ENCODE results near the gene BLTP3B.
"Not testable (repeated sequence)": the region's sequence is repeated elsewhere in the genome, so short reads cannot be mapped to it uniquely, and the experiment has no call there.

Gene BLTP3B, protein sequence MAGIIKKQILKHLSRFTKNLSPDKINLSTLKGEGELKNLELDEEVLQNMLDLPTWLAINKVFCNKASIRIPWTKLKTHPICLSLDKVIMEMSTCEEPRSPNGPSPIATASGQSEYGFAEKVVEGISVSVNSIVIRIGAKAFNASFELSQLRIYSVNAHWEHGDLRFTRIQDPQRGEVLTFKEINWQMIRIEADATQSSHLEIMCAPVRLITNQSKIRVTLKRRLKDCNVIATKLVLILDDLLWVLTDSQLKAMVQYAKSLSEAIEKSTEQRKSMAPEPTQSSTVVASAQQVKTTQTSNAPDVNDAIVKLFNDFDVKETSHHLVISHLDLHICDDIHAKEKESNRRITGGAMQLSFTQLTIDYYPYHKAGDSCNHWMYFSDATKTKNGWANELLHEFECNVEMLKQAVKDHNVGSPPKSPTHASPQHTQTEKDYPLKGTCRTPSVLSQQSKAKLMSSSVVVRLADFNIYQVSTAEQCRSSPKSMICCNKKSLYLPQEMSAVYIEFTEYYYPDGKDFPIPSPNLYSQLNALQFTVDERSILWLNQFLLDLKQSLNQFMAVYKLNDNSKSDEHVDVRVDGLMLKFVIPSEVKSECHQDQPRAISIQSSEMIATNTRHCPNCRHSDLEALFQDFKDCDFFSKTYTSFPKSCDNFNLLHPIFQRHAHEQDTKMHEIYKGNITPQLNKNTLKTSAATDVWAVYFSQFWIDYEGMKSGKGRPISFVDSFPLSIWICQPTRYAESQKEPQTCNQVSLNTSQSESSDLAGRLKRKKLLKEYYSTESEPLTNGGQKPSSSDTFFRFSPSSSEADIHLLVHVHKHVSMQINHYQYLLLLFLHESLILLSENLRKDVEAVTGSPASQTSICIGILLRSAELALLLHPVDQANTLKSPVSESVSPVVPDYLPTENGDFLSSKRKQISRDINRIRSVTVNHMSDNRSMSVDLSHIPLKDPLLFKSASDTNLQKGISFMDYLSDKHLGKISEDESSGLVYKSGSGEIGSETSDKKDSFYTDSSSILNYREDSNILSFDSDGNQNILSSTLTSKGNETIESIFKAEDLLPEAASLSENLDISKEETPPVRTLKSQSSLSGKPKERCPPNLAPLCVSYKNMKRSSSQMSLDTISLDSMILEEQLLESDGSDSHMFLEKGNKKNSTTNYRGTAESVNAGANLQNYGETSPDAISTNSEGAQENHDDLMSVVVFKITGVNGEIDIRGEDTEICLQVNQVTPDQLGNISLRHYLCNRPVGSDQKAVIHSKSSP (N-terminal part only)

DNA sequence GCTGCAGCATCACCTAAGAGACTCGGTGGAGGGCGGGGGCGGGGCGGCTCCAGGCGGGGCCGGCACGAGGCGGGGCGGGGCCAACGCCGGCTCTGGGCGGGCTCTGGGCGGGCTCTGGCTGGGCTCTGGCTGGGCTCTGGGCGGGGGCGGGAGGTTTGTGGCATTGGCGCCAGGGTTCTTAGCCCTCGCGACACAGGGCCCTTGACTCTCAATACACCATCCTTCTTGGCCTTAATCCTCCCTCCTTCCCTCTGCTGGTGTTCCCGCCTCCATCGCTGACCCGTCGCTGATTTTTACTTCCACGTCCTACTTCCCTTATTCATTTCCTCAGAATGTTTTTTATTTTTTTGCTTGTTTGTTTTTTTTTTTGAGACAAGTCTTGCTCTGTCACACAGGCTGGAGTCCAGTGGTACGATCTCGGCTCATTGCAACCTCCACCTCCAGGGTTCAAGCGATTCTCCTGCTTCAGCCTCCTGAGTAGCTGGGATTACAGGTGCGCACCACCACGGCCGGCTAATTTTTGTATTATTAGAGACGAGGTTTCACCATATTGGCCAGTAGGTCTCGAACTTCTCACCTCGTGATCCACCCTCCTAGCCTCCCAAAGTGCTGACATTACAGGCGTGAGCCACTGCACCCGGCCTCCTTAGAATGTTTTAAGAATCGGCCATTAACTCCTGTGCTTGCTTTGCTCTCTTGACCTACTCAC lies at the start of gene BLTP3B:
Gene BLTP3B, minus strand, starts transcription at position 24 of the 709 bp plus-strand sequence. CDS start 239 bp downstream, outside the sequence.
- peak; percentile 83 for DNase-seq

DNA sequence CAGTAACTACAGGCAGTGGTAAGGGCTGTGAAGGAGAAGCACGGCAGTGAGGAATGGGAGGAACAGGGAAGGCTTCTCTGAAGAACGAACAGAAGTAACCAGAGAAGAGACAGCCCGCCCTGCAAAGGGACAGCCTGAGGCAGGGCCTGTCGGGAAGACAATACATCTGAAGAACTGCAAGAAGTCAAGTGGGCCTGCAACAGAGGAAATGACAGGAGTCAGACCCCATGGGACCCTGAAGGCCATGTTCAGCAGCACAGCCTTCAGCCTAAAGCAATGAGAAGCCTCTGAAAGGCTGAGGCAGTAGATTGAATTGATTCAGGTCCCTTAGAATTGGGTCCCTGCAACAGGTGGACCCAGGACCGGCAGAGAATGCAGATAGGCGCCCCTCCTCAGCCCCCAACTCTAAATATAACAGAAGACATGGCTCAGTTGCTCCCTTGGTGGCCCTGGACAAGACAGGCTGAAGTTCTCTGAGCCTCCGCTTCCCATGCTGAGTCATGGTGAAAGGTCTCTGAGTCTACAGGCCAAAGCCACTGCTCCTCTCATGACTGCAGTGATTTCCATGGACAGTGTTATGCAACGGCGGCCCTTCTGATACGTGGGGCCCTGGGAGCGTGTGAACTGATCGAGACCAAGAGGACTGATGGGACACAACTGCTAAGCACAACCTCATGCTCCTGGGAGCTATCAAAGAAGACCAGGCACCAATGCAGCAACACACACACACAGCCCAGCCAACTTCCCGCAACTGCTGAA lies 47.1 kb upstream of the BLTP3B start:
- DNase-seq: no peak

DNA sequence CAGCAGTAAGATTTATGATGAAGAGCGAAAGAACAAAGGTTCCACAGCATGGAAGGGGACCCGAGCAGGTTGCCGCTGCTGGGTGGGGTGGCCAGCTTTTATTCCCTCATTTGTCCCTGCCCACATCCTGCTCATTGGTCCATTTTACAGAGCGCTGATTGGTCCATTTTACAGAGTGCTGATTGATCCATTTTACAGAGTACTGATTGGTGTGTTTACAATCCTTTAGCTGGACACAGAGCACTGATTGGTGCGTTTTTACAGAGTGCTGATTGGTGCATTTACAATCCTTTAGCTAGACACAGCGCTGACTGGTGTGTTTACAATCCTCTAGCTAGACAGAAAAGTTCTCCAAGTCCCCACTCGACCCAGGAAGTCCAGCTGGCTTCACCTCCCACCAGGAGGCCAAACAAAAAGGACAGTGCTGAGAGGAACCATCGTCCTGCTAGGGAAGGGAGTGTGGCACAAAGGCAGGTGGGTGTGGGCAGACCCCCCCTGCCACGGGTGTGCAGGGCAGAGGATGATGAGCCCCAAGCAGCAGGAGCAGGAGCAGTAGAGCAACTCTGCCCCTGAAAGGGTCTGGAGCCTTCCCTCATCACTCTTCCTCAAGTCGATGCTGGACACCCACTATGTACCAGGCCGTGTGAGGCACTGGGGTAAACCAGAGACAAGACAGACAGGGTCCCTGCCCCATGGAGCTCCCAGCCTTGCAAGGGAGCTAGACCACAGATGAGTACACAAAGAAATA lies 46.4 kb upstream of the BLTP3B start:
- DNase-seq: not testable (repeated sequence)

DNA sequence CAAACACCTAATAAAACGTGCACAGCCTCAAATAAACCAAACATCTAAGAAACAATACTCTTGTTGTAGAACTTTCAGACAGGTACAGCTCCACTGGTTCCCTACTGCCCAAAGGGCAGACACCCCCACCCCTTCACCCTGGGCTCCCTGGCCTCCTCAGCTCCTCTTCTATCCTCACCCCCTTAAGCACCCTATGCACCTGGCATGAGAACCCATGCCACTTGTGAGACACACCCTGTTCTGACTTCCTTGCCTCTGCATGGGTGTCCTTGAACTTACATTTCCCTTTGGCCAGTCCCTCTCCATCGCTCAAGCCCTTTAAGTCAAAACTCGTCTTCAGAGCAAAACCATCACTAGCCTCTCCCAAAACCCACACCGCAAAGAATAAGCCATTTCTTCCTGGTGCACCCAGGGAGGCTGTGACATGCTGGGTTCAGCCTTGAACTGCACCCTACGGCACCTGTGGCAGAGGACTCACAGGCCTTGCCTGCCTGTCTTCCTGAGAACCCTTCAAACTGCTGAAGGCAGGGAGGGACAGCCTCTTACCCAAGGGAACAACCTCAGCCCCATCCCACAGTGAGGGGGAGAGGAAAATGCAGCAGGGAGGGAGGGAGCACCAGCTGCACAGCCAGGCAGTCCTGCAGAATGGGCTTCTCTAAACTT lies 45.3 kb upstream of the BLTP3B start:
- DNase-seq: no peak

DNA sequence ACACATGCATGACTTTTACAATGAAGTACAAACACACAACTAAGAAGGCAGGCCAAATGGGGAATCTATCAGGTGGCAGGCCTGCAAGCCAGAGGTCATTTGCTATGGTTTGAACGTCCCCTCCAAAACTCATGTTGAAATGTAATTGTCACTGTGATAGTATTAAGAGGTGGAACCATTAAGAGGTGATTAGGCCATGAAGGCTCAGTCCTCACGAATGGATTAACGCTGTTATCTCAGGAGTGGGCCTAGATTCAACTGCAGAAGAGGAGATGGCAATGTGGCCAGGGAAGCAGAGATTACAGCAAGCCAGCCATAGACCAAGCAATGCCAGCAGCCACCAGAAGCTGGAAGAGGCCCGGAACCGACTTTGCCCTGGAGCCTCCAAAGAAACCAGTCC lies 44.4 kb upstream of the BLTP3B start:
- DNase-seq: no peak

DNA sequence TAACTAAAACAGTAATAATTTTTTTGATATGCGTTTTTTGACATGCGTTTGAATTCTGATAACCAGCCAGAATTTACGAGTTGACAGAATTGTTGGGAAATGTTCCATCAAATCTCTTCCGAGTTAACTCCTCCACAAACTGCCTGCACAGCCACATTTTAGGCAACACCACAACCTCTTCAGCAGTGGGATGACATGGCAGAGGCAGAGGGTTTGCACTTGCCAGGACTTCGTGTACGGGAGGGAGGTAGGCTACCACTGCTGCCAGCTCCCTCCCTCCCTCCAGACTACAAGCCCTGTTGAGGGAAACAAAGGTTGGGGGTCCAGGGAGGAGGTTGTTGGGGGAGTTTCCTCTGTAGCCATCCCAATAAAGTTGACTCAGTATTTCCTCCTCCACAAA lies 43.4 kb upstream of the BLTP3B start:
- no peak for DNase-seq

DNA sequence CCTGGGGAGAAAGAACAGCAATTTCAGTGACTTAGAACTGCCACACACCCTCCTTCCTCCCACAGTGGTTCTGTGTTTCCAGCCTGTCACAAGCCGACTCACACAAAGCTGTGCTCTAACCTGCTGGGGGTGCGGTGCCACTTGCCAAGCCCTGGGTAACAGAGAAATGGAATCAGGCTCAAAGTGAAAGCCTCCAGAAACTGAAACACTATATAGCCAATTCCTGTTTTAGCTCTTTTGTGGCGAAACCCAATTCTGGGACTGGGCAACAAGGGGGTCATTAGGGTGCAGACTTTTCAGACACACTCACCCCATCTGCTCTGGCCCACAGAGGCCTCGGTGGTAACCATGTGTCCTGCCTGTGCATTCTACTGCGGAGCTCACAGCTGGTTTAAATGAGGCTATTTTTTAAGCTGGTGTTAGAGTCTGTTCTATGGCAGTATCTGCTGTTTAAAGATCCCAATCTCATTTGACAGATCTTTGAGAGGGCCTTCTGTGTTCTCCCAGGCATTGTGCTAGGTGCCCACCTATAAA lies 42.8 kb upstream of the BLTP3B start:
- no peak for DNase-seq

DNA sequence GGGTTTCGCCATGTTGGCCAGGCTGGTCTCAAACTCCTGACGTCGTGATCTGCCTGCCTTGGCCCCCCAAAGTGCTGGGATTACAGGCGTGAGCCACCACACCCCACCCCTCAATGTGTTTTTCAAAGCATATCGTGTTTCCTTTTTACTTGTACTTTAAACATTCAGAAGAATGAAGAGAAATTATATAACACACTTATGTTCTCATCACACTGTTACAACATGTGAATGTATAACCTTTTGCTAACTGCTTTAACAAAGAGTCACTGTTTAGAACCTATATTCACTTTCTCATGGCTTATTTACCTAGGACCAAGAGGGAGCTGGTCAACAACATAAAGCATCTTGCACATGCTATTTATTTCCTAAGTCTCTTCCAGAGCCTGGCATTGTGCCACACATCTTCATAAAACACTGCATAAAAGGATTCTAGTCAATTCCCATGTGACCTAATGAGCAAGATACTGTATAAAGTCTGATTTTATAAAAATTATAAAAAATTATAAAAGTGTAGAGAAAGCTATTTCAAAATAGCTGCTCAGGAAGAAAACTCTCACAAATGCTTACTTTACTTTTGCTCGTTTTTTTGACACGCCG lies 42.0 kb upstream of the BLTP3B start:
- DNase-seq: no peak

DNA sequence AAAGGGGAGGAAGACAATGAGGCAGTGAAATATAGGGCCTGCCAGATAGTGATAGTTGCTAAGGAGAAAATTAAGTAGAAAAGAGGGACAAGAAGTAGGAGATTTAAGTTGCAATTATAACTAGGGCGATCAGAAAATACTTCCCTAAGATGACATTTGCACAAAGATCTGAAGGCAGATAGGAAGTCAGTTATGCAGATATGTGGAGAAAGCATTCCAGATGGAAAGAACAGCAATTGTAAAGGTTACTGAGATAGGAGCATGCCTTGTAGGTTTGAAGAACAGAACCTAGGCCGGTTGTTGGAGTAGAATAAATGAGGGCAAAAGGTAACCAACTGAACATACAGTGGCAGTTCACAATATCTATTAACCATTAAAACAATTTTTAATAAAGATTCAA lies 36.6 kb upstream of the BLTP3B start:
- no peak for DNase-seq

DNA sequence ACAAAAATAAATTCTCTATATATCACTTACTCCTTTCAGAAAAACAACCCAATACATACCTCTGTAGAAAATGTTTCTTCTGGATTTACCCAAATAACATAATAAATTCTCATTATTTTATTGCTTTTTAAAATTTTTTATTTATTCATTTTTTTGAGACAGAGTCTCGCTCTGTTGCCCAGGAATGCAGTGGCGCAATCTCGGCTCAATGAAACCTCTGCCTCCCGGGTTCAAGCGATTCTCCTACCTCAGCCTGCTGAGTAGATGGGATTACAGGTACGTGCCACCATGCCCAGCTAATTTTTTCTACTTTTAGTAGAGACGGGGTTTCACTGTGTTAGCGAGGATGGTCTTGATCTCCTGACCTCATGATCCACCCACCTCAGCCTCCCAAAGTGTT lies 33.8 kb upstream of the BLTP3B start:
- DNase-seq: not testable (repeated sequence)

DNA sequence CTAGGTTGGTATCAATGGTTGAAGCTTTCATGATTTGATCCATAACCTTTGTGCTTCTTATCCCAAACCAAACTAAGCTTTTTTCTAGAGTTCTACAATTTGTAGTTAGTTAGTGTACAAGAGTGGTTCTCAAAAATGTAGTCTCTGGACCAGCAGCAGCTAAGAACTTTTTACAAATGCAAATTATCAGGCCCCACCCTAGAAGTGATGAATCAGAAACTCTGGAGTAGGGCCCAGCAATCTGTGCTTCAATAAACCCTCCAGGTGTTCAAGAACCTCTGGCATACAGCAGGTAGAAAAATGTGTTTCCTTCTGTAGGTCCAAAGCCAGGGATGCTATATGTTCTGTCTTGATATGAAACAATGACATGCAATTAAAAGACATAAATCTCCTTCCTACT lies 31.8 kb upstream of the BLTP3B start:
- no peak for DNase-seq

DNA sequence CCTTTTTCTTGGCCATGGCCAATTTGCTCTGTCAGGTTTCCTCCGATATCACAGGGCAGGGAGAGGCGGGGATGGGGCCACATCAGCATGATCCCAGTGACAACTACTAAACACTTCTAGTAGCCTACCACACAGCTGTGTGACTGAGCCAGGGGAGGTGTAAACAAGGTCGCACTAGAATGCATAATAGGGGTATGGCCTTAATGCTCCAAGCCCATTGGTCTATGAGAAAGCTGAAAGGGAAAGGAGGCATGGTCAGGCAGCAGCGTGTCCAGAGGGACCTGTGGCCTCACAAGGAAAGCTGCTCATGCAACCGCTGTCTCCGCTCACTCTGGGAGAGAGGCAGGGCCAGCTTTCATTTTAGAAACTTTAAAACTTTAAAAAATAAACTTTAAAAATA lies 30.4 kb upstream of the BLTP3B start:
- no peak for DNase-seq

DNA sequence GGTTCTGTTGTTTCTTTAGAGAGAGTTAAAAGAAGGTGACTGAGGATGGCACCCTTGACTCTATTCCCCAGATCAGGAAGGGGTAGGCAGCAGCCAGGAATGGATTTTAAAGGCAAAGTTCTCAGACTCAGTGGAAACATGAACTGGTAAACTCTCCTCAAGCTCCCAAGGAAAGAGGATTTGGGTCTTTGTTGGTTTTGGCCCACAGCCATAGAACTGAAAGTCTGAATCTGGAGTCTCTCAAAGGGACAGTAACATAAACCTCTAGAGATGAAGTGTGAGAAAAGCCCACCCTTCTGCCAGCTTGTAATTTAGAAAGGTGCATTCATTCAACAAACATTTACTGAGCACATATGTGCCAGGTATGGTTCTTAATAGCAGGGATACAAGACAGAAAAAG lies 28.6 kb upstream of the BLTP3B start:
- no peak for DNase-seq

DNA sequence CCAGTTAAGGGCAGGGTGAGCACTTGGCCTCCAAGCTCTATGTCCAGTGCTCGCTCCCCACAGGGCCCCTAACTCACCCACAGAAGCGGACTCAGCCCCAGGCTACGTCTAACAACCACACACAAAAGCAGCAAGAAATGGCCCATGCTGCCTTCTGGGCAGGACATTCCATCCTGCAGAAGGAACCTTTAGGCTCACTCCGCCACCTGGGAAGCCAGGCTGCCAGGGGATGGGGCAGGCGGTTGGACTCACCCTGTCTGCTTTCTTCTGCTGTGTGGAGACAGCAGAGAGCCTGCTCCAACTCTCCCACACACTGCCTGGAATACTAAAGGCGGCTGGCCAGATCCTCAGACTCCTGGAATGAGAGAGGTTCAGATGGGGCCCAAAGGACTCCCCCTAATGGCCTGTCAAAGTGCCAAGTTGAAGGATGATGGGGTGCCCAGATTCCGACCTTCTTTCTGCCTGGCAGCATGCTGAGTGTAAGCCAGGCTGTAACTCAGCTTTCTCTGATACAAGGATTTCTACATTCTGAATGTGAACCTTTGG lies 27.7 kb upstream of the BLTP3B start:
- no peak for DNase-seq

DNA sequence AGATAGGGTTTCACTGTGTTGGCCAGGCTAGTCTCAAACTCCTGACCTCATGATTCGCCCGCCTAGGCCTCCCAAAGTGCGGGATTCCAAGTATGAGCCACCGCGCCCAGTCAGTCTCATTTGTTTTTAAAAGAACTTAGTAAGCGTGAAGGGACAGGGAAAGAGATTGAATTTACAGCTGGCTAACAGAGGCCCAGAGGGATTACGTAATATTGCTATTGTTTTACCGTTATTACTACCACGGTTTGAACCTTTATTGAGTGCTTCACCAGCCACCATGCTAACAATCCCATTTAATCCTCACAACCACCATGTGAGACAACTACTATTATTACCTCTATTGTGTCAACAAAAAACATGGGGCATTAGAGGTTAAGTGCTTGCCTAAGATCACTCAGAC lies 26.7 kb upstream of the BLTP3B start:
- DNase-seq: no peak

DNA sequence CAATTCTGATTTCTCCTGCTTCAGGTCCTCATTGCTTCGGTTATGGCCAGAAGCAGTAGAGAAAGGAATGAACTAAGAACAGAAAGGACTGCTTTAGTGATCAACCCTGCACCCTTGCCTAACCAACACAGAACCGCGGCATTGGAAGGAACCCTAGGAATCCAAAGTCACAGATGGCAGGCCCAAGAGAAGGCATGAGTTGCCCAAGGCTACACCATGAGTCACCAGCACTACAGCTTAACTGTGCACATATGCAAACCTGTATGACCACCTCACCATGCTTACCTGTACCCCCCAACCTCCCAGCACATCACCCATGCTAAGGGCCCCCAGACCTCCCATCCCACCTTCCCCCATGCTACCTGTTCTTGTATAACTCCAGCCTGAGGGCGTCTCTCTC lies 25.9 kb upstream of the BLTP3B start:
- DNase-seq: no peak

DNA sequence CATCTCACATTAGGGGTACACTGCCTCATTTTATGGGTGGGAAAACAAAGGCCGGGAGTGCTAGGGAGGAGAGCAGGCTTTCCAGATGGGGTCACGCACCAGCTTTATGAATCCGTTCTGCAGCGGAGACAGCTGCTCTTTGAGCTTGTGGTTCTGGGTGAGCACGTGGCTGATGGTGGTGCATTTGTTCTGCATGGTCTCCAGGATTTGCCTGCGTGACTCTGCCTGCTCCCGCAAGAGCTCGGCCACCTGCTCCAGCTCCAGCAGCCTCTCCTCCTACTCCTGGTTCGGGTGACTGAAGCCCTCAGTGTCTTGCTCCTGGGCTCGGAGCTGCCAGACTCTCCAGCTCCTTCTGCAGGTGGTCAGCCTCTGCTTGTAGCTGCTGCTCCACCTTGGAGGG lies 23.6 kb upstream of the BLTP3B start:
- no peak for DNase-seq

DNA sequence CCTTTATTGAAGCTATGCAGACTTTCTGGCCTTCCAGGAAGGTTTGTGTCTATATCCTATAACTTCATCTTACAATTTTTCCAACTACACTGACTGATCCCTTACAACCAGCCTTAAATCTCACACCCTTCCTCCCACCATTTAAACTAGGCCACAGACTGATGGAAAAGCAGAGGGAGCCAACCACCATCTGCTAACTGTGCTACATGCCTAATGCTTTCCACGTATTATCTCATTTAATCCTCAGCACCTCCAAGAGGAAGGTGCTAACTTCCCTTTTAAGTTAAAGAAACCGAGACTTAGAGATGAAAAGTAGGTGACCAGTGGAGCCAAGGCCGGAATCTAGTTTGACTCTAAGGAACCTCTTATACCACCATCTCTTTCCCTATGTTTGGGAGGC lies 22.7 kb upstream of the BLTP3B start:
- no peak for DNase-seq

DNA sequence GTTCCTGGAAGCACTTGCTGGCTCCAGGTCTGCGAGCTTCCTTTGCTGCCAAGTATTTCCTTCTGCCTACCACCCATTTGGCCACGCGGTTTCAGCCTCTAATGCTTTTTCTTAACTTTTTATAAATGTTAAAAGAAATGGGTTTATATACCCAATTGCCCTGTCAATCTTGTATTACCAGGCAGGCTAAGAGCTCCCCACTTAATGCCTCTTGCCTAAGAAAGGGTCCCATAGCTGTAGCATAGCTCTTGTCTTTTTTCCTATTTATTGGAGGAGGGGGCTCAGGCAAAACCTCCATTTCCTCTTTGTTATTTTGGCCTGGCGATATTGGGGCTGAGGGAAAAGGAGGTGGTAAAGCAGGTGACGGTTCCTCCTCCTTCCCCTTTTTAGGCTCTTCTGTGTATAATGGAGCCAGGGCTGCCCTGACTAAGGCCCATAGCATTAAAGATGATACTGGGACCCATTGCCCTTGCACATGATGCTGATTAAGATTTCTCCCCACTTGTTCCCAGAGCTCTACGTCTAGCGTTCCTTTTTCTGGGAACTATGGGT lies 21.6 kb upstream of the BLTP3B start:
- DNase-seq: no peak

All from DMS153 (cell line).